Endometrial microvascular endothelial cells (primary cell): ENCODE measurements around the gene KIAA0408. TPM values are rescaled to one million over a fixed set of nuclear protein-coding genes. Genes with fewer than 3 reads are reported as not detected.

Experiments used
- in situ Hi-C: cut with HindIII; loops from 2 replicates; pipeline ENCODE4 v1.10.0; 2017; ENCODE audit warnings: low sequenced_read_pairs, low pct_unique_long_range_greater_than_20kb; ENCODE audit errors: inconsistent ontology term
- total RNA-seq: library from RNA; depleted of rRNA; stranded (reverse); fragments of >200 nt; gene quantifications from one replicate; pipeline ENCODE4 v1.2.3, GENCODE V29; 2015; ENCODE audit errors: inconsistent ontology term

KIAA0408 gene
- not detected for total RNA-seq

- in situ Hi-C loops = no loop called here
Measured at GRCh38 chr6:127459231-127459641, at the start of gene KIAA0408. Gene KIAA0408, minus strand, starts transcription at chr6:127459389. Its CDS starts 5,408 bp downstream, at chr6:127453981.

GRCh38 chr6:127506894-127507293 is 47.7 kb upstream of the KIAA0408 start:
- in situ Hi-C loops = no loop called here

- in situ Hi-C loops = no loop called here
Measured at GRCh38 chr6:127503022-127503421, 43.8 kb upstream of the KIAA0408 start.

- in situ Hi-C loops = no loop called here
Measured at GRCh38 chr6:127497410-127497809, 38.2 kb upstream of the KIAA0408 start.

- in situ Hi-C loops = no loop called here
Measured at GRCh38 chr6:127496471-127496870, 37.3 kb upstream of the KIAA0408 start.

- in situ Hi-C loops = no loop called here
Measured at GRCh38 chr6:127494240-127494767, 35.1 kb upstream of the KIAA0408 start.

GRCh38 chr6:127489248-127489647 is 30.1 kb upstream of the KIAA0408 start:
- in situ Hi-C loops = no loop called here

GRCh38 chr6:127486934-127487333 is 27.7 kb upstream of the KIAA0408 start:
- in situ Hi-C loops = no loop called here

- in situ Hi-C loops = no loop called here
Measured at GRCh38 chr6:127484212-127484863, 25.1 kb upstream of the KIAA0408 start.

GRCh38 chr6:127483399-127484055 is 24.3 kb upstream of the KIAA0408 start:
- in situ Hi-C loops = no loop called here

- in situ Hi-C loops = no loop called here
Measured at GRCh38 chr6:127482325-127482724, 23.1 kb upstream of the KIAA0408 start.

- in situ Hi-C loops = no loop called here
Measured at GRCh38 chr6:127481628-127482027, 22.4 kb upstream of the KIAA0408 start.

GRCh38 chr6:127481111-127481510 is 21.9 kb upstream of the KIAA0408 start:
- in situ Hi-C loops = no loop called here

GRCh38 chr6:127477658-127478057 is 18.5 kb upstream of the KIAA0408 start:
- in situ Hi-C loops = no loop called here

- in situ Hi-C loops = no loop called here
Measured at GRCh38 chr6:127475823-127476176, 16.6 kb upstream of the KIAA0408 start.

GRCh38 chr6:127475135-127475822 is 16.1 kb upstream of the KIAA0408 start:
- in situ Hi-C loops = no loop called here

- in situ Hi-C loops = no loop called here
Measured at GRCh38 chr6:127471379-127472255, 12.4 kb upstream of the KIAA0408 start.

GRCh38 chr6:127468936-127469335 is 9.7 kb upstream of the KIAA0408 start:
- in situ Hi-C loops = no loop called here

- in situ Hi-C loops = no loop called here
Measured at GRCh38 chr6:127466416-127466815, 7.2 kb upstream of the KIAA0408 start.
